HepG2 (cell line): Measurements from ENCODE around the gene MLLT10.

Source experiments
- CREM ChIP-seq, 2 experiments: sonication (generic) in 1 of 2; formaldehyde crosslinking in 1 of 2; IDR thresholded peaks; 2 replicates each; pipeline versions ENCODE4 v1.4.0 to v1.6.1; 2016 to 2020; ENCODE audit warnings: antibody characterized with exemption in 1 of 2, mild to moderate bottlenecking in 1 of 2, missing genetic modification reagents in 1 of 2
- KLF6 ChIP-seq: IDR thresholded peaks from 2 replicates; pipeline ENCODE4 v1.8.0; 2016; ENCODE audit warnings: missing biosample characterization, missing genetic modification reagents

- TF ChIP-seq KLF6 (CRISPR knock-in tag) (0 out of 2 replicates have a peak, but pooled peaks have one; percentile 61), CREM (IDR thresholded peaks at IDR 0.05) (no peak), CREM (CRISPR knock-in tag; IDR thresholded peaks at IDR 0.05) (no peak)
These were observed 7.0 kb upstream of the MLLT10 start for GRCh38 chr10:21526860-21527597.
